ENCODE results near the gene NPNT. TPM values are rescaled to one million over a fixed set of nuclear protein-coding genes. Genes with fewer than 3 reads are reported as not detected.
"Not testable (repeated sequence)": the region's sequence is repeated elsewhere in the genome, so short reads cannot be mapped to it uniquely, and the experiment has no call there.

Gene NPNT
- total RNA-seq: 5.8 TPM

DNA sequence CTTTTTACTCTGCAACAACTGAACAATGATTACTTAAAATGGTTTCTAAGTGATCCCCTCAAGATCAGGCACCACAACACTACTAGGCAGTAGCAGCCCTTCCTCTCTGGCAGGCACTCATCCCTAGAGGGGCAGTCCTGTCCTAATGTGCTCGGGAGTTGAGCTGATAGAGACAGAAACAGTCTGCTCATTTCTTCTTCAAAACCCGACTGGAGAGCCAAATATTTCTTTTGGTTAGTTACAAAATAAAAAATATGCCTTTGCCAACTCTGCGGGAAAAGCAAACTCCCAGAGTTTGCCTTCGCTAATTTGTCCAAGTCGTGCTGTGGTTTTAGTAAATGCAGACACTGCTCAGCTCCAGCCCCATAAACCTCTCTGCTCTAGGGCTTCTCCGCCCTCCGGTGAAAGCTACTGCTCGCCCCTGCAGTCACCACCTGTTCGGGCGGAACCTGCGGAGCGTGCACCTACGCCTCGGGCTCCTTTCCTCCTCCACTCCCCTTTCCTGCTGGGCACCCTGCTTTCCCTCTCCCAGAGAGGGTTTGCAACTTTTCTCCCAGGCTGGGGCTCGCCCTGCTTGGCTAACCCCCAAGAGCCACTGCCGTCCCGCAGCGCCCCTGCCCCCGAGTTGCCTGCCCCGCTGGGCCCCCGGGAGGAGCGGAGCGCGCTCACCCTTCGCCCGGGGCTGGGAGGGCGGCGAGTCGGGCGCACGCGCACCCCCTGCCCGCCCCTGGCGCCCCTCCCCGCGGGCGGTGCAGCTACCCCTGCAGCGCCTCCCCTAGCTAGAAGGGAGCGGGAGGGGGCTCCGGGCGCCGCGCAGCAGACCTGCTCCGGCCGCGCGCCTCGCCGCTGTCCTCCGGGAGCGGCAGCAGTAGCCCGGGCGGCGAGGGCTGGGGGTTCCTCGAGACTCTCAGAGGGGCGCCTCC lies at the start of gene NPNT:
NPNT (plus strand) TSS at position 812 of the 923 bp plus-strand sequence. CDS start 182 bp downstream, outside the sequence.
- DNase-seq (ENCODE audit: low spot score): no peak

- DNase-seq (ENCODE audit: low spot score): no peak
These were observed 49.7 kb upstream of the NPNT start for GRCh38 chr4:105845559-105845958.

- DNase-seq (ENCODE audit: low spot score): not testable (repeated sequence)
These were observed 46.9 kb upstream of the NPNT start for GRCh38 chr4:105848359-105848758.

DNA sequence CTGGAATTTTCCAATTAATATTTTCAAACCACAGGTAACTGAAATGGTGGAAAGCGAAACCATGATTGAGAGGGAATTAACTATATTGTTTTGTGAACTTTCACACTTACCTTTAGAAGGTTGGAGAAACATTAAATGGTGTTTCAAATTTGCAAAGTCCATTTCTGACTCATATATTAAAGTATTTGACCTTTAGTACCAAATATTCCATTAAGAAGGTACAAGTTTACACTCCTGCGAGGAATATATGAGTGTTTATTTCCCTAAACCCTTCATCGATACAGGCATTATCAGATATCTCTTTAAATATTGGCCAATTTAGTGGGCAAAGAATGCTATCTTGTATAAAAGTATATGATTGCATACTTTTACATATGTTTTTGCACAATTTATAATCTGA lies 44.1 kb upstream of the NPNT start:
- DNase-seq (ENCODE audit: low spot score): no peak

DNA sequence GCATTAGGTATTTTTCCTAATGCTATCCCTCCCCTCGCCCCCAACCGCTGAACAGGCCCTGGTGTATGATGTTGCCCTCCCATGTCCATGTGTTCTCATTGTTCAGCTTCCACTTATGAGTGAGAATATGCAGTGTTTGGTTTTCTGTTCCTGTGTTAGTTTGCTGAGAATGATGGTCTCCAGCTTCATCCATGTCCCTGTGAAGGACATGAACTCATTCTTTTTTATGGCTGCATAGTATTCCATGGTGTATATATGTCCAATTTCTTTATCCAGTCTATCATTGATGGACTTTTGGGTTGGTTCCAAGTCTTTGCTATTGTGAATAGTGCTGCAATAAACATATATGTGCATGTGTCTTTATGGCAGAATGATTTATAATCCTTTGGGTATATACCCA lies 43.0 kb upstream of the NPNT start:
- not testable (repeated sequence) for DNase-seq (ENCODE audit: low spot score)

DNA sequence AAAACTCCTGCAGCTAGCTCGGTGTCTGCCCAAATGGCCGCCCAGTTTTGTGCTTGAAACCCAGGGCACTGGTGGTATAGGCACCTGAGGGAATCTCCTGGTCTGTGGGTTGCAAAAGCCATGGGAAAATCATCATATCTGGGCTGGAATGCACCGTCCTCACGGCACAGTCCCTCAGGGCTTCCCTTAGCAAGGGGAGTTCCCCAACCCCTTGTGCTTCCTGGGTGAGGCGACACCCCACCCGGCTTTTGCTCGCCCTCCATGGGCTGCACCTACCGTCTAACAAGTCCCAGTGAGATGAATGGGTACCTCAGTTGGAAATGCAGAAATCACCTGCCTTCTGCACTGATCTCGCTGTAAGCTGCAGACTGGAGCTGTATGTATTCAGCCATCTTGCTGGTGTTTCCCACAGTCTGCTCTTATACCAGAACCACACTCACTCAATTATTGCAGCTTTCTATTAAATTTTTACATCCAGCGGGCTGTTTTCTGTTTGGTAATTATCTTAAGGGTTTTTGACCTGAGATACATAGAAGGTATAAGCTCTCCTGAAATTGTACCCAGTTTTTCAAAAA lies 36.7 kb upstream of the NPNT start:
- DNase-seq (ENCODE audit: low spot score): no peak

GRCh38 chr4:105859233-105859632 lies 36.0 kb upstream of the NPNT start:
- DNase-seq (ENCODE audit: low spot score): no peak

DNA sequence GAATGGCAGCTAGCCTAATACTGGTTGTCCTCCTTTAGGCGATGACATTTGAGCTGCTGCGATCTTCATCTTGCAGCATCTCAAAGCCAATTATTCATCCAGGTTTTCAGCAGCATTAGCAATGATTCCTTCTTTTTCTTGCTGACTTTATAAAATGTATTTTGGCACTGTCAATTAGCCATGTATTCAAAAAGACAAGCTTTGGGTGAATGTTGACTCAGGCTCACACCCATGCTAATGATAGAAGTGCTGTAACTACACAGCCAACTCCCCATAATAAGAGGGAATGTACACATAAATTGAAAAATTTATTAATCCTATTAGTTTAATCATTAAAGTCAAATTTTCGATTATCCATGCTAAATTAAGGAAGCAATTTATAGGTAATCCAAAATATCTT lies 24.3 kb upstream of the NPNT start:
- DNase-seq (ENCODE audit: low spot score): no peak

DNA sequence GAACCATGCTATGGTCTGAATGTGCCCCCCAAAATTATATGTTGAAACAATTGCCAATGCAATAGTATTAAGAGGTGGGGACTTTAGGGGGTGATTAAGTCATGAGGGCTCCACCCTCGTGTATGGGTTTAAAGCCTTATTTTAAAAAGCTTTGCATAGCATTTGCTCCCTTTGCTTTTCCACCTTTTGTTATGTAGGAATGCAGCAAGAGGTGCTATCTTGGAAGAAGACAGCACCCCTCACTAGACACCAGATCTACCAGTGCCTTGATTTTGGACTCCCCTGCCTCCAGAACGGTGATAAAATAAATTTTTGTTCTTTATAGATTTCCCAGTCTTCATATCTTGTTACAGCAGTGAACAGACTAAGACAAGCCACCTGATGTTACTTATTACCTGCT lies 23.3 kb upstream of the NPNT start:
- no peak for DNase-seq (ENCODE audit: low spot score)

DNA sequence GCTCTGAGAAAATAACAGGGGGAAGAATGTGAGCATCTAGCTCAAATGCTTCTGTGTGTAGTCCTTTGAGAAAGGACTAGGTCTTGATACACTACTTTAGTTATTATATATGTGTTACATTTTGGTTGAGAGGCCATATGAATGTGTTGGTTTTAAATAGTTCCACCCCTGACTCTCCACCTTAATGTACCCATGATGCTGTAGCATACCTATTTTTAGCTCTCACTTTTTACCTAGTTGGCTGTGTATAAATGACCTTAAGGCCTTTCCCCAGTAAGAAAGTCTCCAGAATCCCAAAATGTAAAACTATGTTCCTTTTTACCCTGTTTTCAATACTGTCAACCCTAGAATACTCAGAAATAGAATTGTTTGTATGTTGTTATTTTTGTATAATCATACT lies 20.0 kb upstream of the NPNT start:
- DNase-seq (ENCODE audit: low spot score): no peak

- no peak for DNase-seq (ENCODE audit: low spot score)
These were observed 16.6 kb upstream of the NPNT start for GRCh38 chr4:105878668-105879067.

DNA sequence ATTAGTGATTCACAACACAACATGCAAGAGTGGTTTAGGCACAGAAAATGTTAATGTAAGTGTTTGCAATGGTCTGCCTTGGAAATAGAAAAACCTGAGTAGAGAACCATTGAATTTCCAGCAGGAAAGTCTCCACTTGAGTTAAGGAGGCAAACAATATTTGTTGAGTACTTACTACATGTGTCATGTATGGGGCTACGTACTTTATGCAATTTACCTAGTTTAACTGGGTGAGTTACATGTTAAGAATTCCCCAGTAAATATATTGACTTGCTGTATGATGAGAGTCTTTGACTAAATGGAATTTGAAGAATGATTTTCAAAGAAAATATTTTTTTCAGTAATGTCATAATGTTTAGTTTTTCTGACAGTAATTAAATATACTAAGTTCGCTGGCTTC lies 7.8 kb upstream of the NPNT start:
- DNase-seq (ENCODE audit: low spot score): no peak

GRCh38 chr4:105895583-105896460 lies 551 bp downstream of the NPNT start:
- no peak for DNase-seq (ENCODE audit: low spot score)

DNA sequence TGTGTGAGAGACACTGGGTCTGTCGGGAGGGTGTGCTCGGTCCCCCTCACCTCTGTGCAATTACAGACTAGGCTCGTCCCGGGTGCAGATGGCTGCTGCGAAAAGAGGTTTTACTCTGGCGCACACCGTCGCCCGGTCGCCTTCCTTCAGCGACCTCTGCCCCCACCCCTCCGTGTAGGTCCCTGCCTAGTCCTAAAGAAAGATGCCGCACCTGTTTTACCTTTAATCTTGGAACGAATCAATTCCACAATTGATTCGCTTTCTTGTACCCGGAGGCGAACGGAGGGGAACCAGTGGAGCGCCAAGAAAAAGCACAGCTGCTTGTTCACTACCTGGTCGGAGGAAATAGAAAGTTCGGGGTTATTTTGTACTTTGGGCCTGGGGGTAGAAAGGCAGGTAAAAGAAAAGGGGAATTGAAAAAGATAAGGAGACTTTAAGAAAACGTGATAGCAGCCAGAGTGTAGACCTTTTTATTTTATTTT lies 1.2 kb downstream of the NPNT start:
- DNase-seq (ENCODE audit: low spot score): no peak

DNA sequence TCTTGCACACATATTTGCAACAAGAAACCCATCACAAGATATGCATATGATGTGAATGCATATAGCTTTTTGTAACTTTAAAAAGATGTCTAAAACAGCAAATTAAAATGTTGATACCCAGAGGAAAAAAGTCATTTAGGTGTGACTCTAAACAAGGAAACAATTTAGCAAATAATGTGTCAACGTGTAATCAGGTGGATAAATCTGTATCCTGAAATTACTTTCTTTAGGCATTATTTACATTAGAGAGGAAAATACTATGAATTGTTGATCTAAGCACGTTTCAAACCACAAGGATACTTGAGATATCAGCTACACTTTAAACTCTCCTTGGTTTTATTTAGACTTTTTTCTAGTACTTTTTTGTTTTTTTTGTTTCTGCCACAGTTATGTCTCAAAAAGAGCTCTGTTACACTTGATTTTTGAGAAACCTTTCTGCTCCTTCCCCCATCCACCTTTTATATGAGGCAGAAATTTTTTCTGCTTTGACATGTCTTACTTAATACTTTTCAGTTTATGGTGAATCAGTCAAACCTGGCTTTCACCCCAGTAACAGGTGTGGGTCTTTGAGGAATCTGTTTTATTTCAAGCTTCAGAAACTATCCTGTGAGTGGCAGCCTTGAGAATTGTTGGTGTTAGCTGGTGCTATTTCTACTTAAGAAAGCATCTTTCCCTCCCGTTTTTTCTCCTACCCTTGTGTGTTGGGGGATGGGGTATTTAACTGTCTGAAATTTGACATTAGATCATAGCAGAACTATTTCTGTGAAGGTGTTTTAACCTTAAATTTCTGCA lies 1.9 kb downstream of the NPNT start:
- DNase-seq (ENCODE audit: low spot score): no peak

DNA sequence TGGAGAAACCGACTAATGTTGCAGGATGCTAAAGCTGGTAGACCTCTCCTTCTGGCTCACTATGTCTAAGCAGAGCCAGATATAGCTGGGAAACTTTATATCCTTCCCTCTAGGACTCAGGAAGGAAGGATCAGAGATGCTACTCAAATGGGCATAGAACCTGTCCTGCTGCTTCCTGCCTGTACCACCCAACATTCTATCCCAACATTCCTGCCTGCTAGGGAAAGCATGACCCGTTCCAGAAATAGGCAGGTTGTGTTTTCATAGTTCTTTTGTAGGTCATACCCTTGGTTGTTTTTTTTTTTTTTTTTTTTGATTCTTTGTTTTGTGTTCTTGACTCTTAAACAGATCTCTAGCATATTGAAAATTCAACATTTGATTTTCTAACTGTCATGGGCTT lies 5.3 kb downstream of the NPNT start:
- no peak for DNase-seq (ENCODE audit: low spot score)

GRCh38 chr4:105902550-105903262 lies 7.4 kb downstream of the NPNT start:
- DNase-seq (ENCODE audit: low spot score): no peak

DNA sequence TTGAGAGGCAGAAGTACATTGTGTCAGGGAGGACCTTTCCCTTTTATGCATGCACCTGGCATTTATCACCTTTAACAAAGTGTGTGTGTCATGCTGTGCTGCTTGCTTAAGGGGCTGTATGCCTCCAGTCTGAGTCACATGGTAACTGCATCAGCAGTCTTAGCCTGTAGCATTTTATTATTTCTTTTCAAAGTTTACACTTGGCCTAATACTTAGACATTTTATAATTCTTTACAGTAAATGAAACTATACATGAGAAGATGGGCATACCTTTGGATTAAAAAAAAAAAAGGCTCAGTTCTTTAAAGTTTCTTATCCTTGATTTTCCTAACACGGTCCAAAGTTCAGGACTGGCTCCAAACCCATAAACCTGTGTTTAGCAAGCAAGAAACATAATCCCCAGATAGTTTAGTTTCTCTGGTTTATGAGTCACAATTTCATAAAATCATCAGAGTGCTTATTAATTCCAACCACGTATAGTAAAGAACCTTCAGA lies 14.6 kb downstream of the NPNT start:
- no peak for DNase-seq (ENCODE audit: low spot score)

DNA sequence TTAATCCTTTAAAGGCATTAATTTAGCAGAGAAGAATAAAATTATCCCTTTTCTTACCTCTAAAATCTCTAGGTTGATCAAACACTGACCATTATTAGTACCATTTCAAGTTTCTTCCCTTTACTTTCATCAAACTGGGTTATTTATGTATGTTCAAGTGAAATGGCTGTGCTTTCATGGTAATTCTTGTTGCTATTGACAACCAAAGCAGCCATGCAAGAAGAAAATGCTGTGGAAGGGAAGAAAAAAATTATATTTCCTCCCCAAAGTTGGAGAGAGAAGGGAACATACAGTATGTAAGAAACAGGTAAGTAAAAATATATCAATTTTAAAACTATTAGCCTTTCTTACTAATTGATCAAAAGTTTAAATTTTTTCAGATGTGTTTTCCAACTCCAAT lies 16.2 kb downstream of the NPNT start:
- no peak for DNase-seq (ENCODE audit: low spot score)

DNA sequence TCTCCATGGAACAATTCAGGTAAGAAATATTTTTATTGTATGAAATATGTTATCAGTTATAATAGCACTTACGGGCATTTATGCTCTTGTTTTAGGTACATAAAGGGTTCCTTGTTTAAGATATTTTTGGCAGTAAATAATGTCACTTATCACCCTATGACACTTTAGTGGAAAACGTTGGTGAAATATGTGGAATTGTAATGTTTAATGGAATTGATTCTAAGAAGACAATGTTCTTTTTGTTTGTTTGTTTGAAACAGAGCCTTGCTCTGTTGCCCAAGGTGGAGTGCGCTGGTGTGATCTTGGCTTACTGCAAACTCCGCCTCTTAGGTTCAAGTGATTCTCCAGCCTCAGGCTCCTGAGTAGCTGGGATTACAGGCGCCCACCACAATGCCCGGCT lies 17.4 kb downstream of the NPNT start:
- no peak for DNase-seq (ENCODE audit: low spot score)
